Osteoblast (primary cell): ENCODE data around the gene MGAT4A. TPM values are rescaled to one million over a fixed set of nuclear protein-coding genes. Genes with fewer than 3 reads are reported as not detected.

Source experiments
- DNase-seq: peaks from one replicate; pipeline ENCODE4 v3.0.0; 2011; ENCODE audit warnings: low spot score, mixed read lengths; ENCODE audit not compliant: insufficient read length; ENCODE audit errors: missing footprints
- H2AFZ ChIP-seq: 2 replicates; pipeline ENCODE4 v1.6.0; 2011; ENCODE audit warnings: mild to moderate bottlenecking, low read length
- H3K27ac ChIP-seq: 2 replicates; pipeline ENCODE4 v1.5.1; 2011; ENCODE audit warnings: mild to moderate bottlenecking, low read depth, low read length, moderate library complexity
- H3K27me3 ChIP-seq: 2 replicates; pipeline ENCODE4 v1.6.0; 2012; ENCODE audit warnings: mild to moderate bottlenecking, control low read depth, inconsistent platforms, low read length, moderate library complexity; ENCODE audit not compliant: insufficient read depth
- H3K36me3 ChIP-seq: 2 replicates; pipeline ENCODE4 v1.5.1; 2011; ENCODE audit warnings: mild to moderate bottlenecking, low read length, control low read depth, moderate library complexity; ENCODE audit not compliant: insufficient read depth
- H3K4me1 ChIP-seq: 2 replicates; pipeline ENCODE4 v1.5.1; 2011; ENCODE audit warnings: mild to moderate bottlenecking, low read length, control low read depth, moderate library complexity; ENCODE audit not compliant: insufficient read depth
- H3K4me2 ChIP-seq: 2 replicates; pipeline ENCODE4 v1.6.0; 2011; ENCODE audit warnings: mild to moderate bottlenecking, low read length; ENCODE audit not compliant: insufficient read depth
- H3K4me3 ChIP-seq: fragments of 200-600 bp; sonication (generic); 3 replicates; pipeline ENCODE4 v1.5.1; 2012; ENCODE audit warnings: mild to moderate bottlenecking, low read length, inconsistent platforms; ENCODE audit not compliant: insufficient read depth
- H3K79me2 ChIP-seq: 2 replicates; pipeline ENCODE4 v1.6.0; 2012; ENCODE audit warnings: mild to moderate bottlenecking, low read length, control low read depth, inconsistent platforms; ENCODE audit not compliant: insufficient read depth
- H3K9me3 ChIP-seq: 2 replicates; pipeline ENCODE4 v1.5.1; 2011; ENCODE audit warnings: low read depth, low read length, control low read depth
- H4K20me1 ChIP-seq: 2 replicates; pipeline ENCODE4 v1.6.0; 2012; ENCODE audit warnings: mild to moderate bottlenecking, low read length, control low read depth; ENCODE audit not compliant: insufficient read depth
- total RNA-seq: library from RNA; depleted of rRNA; stranded (reverse); fragments of >200 nt; gene quantifications from 2 replicates; pipeline ENCODE4 v1.2.3, GENCODE V29; 2012
- TF ChIP-seq, protein P1 (sequence below): IDR thresholded peaks from 2 replicates; pipeline ENCODE4 v1.5.1; 2011; ENCODE audit warnings: mild to moderate bottlenecking, low read depth, low read length, moderate library complexity; ENCODE audit errors: extremely low read depth

The MGAT4A gene
- total RNA-seq, 1 donor: 0.36 TPM

GRCh38 chr2:98698896-98699295, 32.0 kb downstream of the MGAT4A start:
- no peaks in the 10 kb centered on the region for H3K4me1 ChIP-seq

GRCh38 chr2:98697651-98698337, 33.1 kb downstream of the MGAT4A start:
- Histone ChIP-seq H4K20me1 (no peaks in the 10 kb centered on the region), H3K9me3 (no peaks in the 10 kb centered on the region), H3K4me3 (no peak overlapping the region), H3K36me3 (no peaks in the 10 kb centered on the region), H3K27me3 (peaks cover 5% of the 10 kb centered on the region), H2AFZ (no peak overlapping the region), H3K4me1 (no peaks in the 10 kb centered on the region), H3K4me2 (no peak overlapping the region), H3K79me2 (no peaks in the 10 kb centered on the region), H3K27ac (no peak overlapping the region)
- TF ChIP-seq, protein P1, sequence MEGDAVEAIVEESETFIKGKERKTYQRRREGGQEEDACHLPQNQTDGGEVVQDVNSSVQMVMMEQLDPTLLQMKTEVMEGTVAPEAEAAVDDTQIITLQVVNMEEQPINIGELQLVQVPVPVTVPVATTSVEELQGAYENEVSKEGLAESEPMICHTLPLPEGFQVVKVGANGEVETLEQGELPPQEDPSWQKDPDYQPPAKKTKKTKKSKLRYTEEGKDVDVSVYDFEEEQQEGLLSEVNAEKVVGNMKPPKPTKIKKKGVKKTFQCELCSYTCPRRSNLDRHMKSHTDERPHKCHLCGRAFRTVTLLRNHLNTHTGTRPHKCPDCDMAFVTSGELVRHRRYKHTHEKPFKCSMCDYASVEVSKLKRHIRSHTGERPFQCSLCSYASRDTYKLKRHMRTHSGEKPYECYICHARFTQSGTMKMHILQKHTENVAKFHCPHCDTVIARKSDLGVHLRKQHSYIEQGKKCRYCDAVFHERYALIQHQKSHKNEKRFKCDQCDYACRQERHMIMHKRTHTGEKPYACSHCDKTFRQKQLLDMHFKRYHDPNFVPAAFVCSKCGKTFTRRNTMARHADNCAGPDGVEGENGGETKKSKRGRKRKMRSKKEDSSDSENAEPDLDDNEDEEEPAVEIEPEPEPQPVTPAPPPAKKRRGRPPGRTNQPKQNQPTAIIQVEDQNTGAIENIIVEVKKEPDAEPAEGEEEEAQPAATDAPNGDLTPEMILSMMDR: no peak
- DNase-seq: no peak

More at GRCh38 chr2:98698896-98699295, 32.0 kb downstream of the MGAT4A start:
- Histone ChIP-seq H2AFZ (no peak overlapping the region), H3K27me3 (peaks cover 5% of the 10 kb centered on the region), H3K27ac (no peak overlapping the region), H3K4me3 (no peak overlapping the region), H3K79me2 (no peaks in the 10 kb centered on the region), H3K36me3 (no peaks in the 10 kb centered on the region), H3K9me3 (no peaks in the 10 kb centered on the region), H4K20me1 (no peaks in the 10 kb centered on the region), H3K4me2 (no peak overlapping the region)
- no peak for DNase-seq
- TF ChIP-seq, protein P1: no peak

DNA sequence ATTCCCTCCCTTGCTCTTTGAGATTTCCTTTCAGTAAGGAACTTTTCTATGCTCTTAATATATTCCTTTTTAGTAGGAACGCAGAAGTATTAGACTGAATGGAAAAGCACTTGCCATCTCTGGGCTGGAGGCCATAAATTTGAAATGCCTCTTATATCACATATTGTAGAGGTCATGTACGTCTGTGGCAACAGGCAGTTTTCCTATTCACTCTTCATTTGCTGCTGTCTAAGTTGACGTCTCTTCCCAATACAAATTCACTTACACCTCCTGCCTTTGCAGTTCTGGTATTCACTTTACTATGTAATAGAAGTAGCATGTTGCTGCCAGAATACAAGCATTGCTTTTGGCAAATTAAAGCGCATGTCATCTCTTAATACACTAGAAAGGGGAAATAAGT, 34.7 kb downstream of the MGAT4A start:
- Histone ChIP-seq H3K4me1 (no peaks in the 10 kb centered on the region), H3K36me3 (no peaks in the 10 kb centered on the region), H2AFZ (no peak overlapping the region), H3K4me3 (no peak overlapping the region), H3K27ac (no peak overlapping the region), H3K79me2 (no peaks in the 10 kb centered on the region), H3K27me3 (peaks cover 5% of the 10 kb centered on the region), H4K20me1 (no peaks in the 10 kb centered on the region), H3K4me2 (no peak overlapping the region), H3K9me3 (no peaks in the 10 kb centered on the region)
- TF ChIP-seq, protein P1: no peak
- DNase-seq: no peak

- H3K4me3 ChIP-seq: no peak overlapping the region
- H3K4me1 ChIP-seq: no peaks in the 10 kb centered on the region
- no peak for DNase-seq
- no peak overlapping the region for H3K27ac ChIP-seq
- H2AFZ ChIP-seq: no peak overlapping the region
- H3K4me2 ChIP-seq: no peak overlapping the region
- TF ChIP-seq, protein P1: no peak
- H3K27me3 ChIP-seq: peaks cover 5% of the 10 kb centered on the region
- no peaks in the 10 kb centered on the region for H3K79me2 ChIP-seq
- no peaks in the 10 kb centered on the region for H4K20me1 ChIP-seq
- no peaks in the 10 kb centered on the region for H3K9me3 ChIP-seq
- H3K36me3 ChIP-seq: no peaks in the 10 kb centered on the region
Measured at GRCh38 chr2:98695255-98695654, 35.7 kb downstream of the MGAT4A start.
